ENCODE results near the gene CORT. TPM values are rescaled to one million over a fixed set of nuclear protein-coding genes. Genes with fewer than 3 reads are reported as not detected.

The CORT gene
- total RNA-seq, 1 experiment from 2014 or later = 1.6 TPM

GRCh38 chr1:10457875-10458274, 8.0 kb downstream of the CORT start:
- H3K27ac ChIP-seq = no peak overlapping the region
- no peak overlapping the region for H3K4me2 ChIP-seq
- no peaks in the 10 kb centered on the region for H3K9me2 ChIP-seq (ENCODE audit: insufficient read depth)
- H3K36me3 ChIP-seq (ENCODE audit: low read depth) = 0 out of 2 replicates have a peak, but pooled peaks cover 3% of the 10 kb centered on the region
- POLR2A ChIA-PET (ENCODE audit: unreplicated experiment) = interaction anchor here (0.6 kb wide), 2 partner anchors 10 to 37 kb away, joined by 4 to 6 read pairs; no protein-coding TSS in a partner anchor
- H3K79me2 ChIP-seq (ENCODE audit: low read depth) = 0 out of 2 replicates have a peak, but pooled peaks cover 3% of the 10 kb centered on the region
- no peak overlapping the region for H3K4me3 ChIP-seq
- TF ChIP-seq EZH2 (IDR thresholded peaks at IDR 0.05; ENCODE audit: low read depth) (no peak), CTCF (conservative IDR thresholded peaks at IDR 0.05) (no peak)
- intact Hi-C loops (cut with micrococcal nuclease; ENCODE audit: unreplicated experiment) = no loop called here
- CTCF ChIA-PET = no interaction called here
- H2AFZ ChIP-seq = no peak overlapping the region
- H3K4me1 ChIP-seq (replicated peaks; ENCODE audit: insufficient read depth) = peaks cover 19% of the 10 kb centered on the region
- H3K27me3 ChIP-seq (ENCODE audit: insufficient read depth, low read depth) = no peaks in the 10 kb centered on the region
- no TSS peak for BruUV-seq (replicated peaks)
- no peak for DNase-seq
- no peaks in the 10 kb centered on the region for H4K20me1 ChIP-seq (ENCODE audit: insufficient read depth)
- no peaks in the 10 kb centered on the region for H3K9me3 ChIP-seq (ENCODE audit: insufficient read depth, low read depth)
- peaks cover 25% of the 10 kb centered on the region for H3F3A ChIP-seq (ENCODE audit: insufficient read depth, low read depth)

- TF ChIP-seq EZH2 (IDR thresholded peaks at IDR 0.05; ENCODE audit: low read depth) (no peak), CTCF (conservative IDR thresholded peaks at IDR 0.05) (no peak)
- intact Hi-C loops (cut with micrococcal nuclease; ENCODE audit: unreplicated experiment) = no loop called here
- Histone ChIP-seq H3F3A (ENCODE audit: insufficient read depth, low read depth) (peaks cover 30% of the 10 kb centered on the region), H3K4me3 (no peak overlapping the region), H3K9me3 (ENCODE audit: insufficient read depth, low read depth) (no peaks in the 10 kb centered on the region), H3K36me3 (ENCODE audit: low read depth) (0 out of 2 replicates have a peak, but pooled peaks cover 3% of the 10 kb centered on the region), H3K4me2 (peak overlapping the region; percentile 20), H3K27me3 (ENCODE audit: insufficient read depth, low read depth) (no peaks in the 10 kb centered on the region), H3K27ac (peak overlapping the region; percentile 78), H3K79me2 (ENCODE audit: low read depth) (0 out of 2 replicates have a peak, but pooled peaks cover 3% of the 10 kb centered on the region), H4K20me1 (ENCODE audit: insufficient read depth) (no peaks in the 10 kb centered on the region), H3K4me1 (replicated peaks; ENCODE audit: insufficient read depth) (peaks cover 19% of the 10 kb centered on the region), H3K9me2 (ENCODE audit: insufficient read depth) (no peaks in the 10 kb centered on the region), H2AFZ (no peak overlapping the region)
- peak; percentile 70 to 97 for DNase-seq
- POLR2A ChIA-PET (ENCODE audit: unreplicated experiment) = interaction anchor here (0.6 kb wide), 1 partner anchor 44 kb away, joined by 3 read pairs; no protein-coding TSS in a partner anchor
- no TSS peak for BruUV-seq (replicated peaks)
- CTCF ChIA-PET = interaction anchor here (0.5 kb wide), 1 partner anchor 483 kb away, joined by 3 read pairs; no protein-coding TSS in a partner anchor
Measured at GRCh38 chr1:10459184-10459583, 9.4 kb downstream of the CORT start.

DNA sequence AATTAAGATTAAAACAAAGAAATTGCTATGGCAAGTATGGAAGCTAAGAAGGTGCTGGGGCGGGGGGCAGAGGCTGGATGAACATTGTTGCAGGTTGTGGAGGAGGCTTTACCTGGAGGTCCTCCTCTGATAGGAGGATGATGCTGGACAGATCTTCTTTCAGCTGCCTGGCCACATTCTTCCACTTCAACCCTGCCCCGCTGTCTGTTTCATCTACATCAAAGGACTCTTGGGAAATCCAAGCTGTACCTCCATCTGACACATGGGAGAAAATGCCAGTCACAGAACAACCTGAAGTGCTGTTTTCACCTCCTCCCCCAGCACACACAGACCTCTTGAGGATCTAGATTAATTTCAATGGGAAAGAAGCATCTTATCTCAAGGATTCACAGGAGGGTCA, 17.2 kb downstream of the CORT start:
- POLR2A ChIA-PET (ENCODE audit: unreplicated experiment) = no interaction called here

More for the DNA sequence above, 17.2 kb downstream of the CORT start:
- H3K27me3 ChIP-seq (ENCODE audit: insufficient read depth, low read depth) = no peaks in the 10 kb centered on the region
- peaks cover 16% of the 10 kb centered on the region; the same call in 1 of the 2 replicates for H3F3A ChIP-seq (ENCODE audit: insufficient read depth, low read depth)
- no peaks in the 10 kb centered on the region for H3K4me1 ChIP-seq (replicated peaks; ENCODE audit: insufficient read depth)
- no peak for DNase-seq
- peaks cover 13% of the 10 kb centered on the region for H3K79me2 ChIP-seq (ENCODE audit: low read depth)
- no peak overlapping the region for H3K4me2 ChIP-seq
- TF ChIP-seq CTCF (conservative IDR thresholded peaks at IDR 0.05) (no peak), EZH2 (IDR thresholded peaks at IDR 0.05; ENCODE audit: low read depth) (no peak)
- peaks cover 4% of the 10 kb centered on the region; the same call in 1 of the 2 replicates for H4K20me1 ChIP-seq (ENCODE audit: insufficient read depth)
- intact Hi-C loops (cut with micrococcal nuclease; ENCODE audit: unreplicated experiment) = no loop called here
- no peaks in the 10 kb centered on the region for H3K9me3 ChIP-seq (ENCODE audit: insufficient read depth, low read depth)
- H2AFZ ChIP-seq = no peak overlapping the region
- no peak overlapping the region for H3K27ac ChIP-seq
- H3K9me2 ChIP-seq (ENCODE audit: insufficient read depth) = no peaks in the 10 kb centered on the region
- BruUV-seq (replicated peaks) = no TSS peak
- no peak overlapping the region for H3K4me3 ChIP-seq
- CTCF ChIA-PET = interaction anchor here (0.7 kb wide), 2 partner anchors 37 to 55 kb away, joined by 3 to 4 read pairs; partner anchors contain the start of gene CENPS
- H3K36me3 ChIP-seq (ENCODE audit: low read depth) = no peaks in the 10 kb centered on the region

Measured in PC-9 (cell line).